ENCODE data around the gene STUM.
A peak's percentile ranks its signal among the peaks of the same experiment; 100 is the strongest.

The STUM gene

DNA sequence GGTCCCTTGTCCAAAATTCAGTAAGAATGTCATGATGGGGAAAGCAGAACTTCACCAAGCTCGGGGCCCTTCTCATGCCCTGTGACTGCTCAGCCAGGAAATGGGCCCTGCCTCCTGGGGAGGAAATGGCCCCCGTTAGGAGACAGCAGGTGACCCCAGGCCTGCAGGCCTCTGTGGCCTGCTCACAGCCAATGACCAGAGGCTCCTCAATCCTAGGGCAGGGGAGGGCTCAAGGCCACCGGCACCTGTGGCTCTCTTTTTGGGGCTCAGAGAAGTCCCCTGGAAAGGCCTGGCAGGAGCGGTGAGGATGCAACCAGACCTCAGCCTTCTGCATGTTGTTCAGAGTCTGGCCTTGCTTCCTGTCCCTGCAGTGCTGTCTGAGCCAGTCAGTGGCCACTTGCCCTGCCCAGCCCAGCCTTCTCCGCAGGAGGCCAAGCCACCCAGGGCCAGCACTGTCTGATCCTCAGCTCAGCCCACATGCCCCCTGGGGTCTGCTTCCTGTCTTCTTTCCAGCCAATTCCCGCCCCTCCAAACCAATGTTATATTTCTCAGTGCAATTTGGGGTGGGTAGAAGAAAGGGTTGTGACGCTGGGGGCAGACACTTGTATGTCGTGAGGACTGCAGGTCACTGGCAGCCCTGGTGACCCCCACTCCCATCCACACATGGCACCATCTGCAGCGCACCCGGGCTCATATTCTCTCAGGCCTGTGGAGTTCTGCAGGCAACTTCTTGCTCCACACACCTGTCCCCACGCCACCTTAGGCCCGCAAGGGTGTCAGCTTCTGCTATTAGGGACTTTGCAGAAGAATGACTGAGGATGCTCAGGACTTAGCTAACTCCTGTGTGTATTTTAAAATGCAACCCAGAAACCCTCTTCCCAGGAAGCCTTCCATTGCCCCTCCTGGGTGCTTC is 106.9 kb downstream of the STUM start:
- Mint-ChIP-seq H3K4me1 (ENCODE audit: low read depth) (peaks cover 70% of the 10 kb centered on the region), H3K27me3 (no peaks in the 10 kb centered on the region), H3K36me3 (ENCODE audit: low read depth) (no peaks in the 10 kb centered on the region), H3K9me3 (no peaks in the 10 kb centered on the region), H3K4me3 (no peak overlapping the region), H3K27ac (no peak overlapping the region)
- intact Hi-C loops (cut with micrococcal nuclease): no loop called here

DNA sequence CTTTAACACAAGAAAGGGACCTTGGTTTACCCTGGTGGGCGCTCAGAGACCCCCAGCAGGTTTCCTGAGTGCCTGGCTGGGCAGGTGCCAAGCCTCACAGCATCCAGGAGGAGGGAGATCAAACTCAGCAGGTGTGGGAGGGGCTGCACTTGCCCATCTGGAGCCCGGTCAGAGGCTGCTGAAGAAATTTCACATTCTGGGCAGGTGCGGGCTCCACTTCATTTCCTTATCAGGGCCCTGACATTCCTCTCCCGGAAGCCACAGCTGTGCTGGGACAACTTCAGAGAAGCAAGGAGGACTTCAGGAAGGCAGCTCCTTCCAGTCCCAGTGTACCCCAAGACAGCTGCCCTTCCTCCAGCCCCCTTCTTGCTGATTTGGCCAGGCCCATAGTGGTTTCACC is 107.6 kb downstream of the STUM start:
- Mint-ChIP-seq H3K27ac (peak overlapping the region; percentile 17), H3K4me1 (ENCODE audit: low read depth) (peaks cover 70% of the 10 kb centered on the region), H3K27me3 (no peaks in the 10 kb centered on the region), H3K4me3 (no peak overlapping the region), H3K36me3 (ENCODE audit: low read depth) (no peaks in the 10 kb centered on the region), H3K9me3 (no peaks in the 10 kb centered on the region)
- intact Hi-C loops (cut with micrococcal nuclease): no loop called here

GRCh38 chr1:226656601-226657277 is 108.2 kb downstream of the STUM start:
- Mint-ChIP-seq H3K4me3 (no peak overlapping the region), H3K27me3 (no peaks in the 10 kb centered on the region), H3K36me3 (ENCODE audit: low read depth) (no peaks in the 10 kb centered on the region), H3K27ac (peak overlapping the region; percentile 17), H3K9me3 (no peaks in the 10 kb centered on the region), H3K4me1 (ENCODE audit: low read depth) (peaks cover 75% of the 10 kb centered on the region)
- intact Hi-C loops (cut with micrococcal nuclease): no loop called here

DNA sequence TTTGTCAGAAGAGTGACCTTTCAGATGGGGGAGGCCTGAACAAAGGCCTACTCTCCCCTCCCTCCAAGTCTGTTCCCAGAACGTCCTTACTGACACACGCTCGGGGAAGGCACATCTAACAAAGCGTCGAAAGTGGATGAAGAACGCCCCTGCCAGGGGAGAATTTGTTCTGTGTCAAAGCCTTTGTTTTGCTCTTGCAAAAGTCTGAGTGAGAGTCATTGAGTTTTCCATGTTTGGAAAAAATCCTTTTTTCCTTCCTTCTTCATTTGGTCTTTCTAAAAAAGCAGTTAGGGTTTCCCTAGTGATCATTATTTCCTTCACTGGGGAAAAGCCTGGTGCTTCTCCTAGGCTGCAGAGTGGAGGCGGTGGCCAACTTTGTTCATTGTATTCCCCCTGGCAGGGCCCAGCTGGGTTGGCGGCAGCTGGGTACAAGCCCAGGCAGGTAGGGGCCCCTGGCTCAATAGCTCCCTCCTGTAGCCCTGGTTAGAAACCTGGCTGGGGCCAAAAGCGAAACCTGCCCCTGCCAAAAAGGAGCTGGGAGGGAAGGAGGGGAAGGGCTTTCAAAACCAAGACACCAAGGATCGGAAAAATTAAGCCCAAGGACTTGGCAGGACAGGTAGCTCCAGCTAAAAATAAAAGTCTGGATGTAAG is 109.5 kb downstream of the STUM start:
- Mint-ChIP-seq H3K4me3 (no peak overlapping the region), H3K27ac (no peak overlapping the region), H3K27me3 (no peaks in the 10 kb centered on the region), H3K9me3 (no peaks in the 10 kb centered on the region), H3K4me1 (ENCODE audit: low read depth) (peaks cover 88% of the 10 kb centered on the region), H3K36me3 (ENCODE audit: low read depth) (no peaks in the 10 kb centered on the region)
- intact Hi-C loops (cut with micrococcal nuclease): no loop called here

GRCh38 chr1:226658546-226659125 is 110.1 kb downstream of the STUM start:
- H3K9me3 Mint-ChIP-seq: no peaks in the 10 kb centered on the region
- no peaks in the 10 kb centered on the region for H3K36me3 Mint-ChIP-seq (ENCODE audit: low read depth)
- no peaks in the 10 kb centered on the region for H3K27me3 Mint-ChIP-seq
- H3K27ac Mint-ChIP-seq: peak overlapping the region; percentile 85
- intact Hi-C loops (cut with micrococcal nuclease): no loop called here
- H3K4me3 Mint-ChIP-seq: no peak overlapping the region
- H3K4me1 Mint-ChIP-seq (ENCODE audit: low read depth): peaks cover 90% of the 10 kb centered on the region

Data from dendritic cell treated with granulocyte-macrophage colony-stimulating factor and Interleukin-4, amounts not matched to agents 40 ng/mL and 50 ng/mL, for 4 days (primary cell).